Measurements from ENCODE around the gene ACOXL. TPM values are rescaled to one million over a fixed set of nuclear protein-coding genes. Genes with fewer than 3 reads are reported as not detected.

The ACOXL gene
- total RNA-seq, 3 donors from 2014 or later (not counting 1 experiment from before 2014, with no cell fraction given) = not detected

- intact Hi-C loops (cut with micrococcal nuclease) = no loop called here
- H3K4me3 Mint-ChIP-seq = no peak overlapping the region
- TF ChIP-seq, protein P1, sequence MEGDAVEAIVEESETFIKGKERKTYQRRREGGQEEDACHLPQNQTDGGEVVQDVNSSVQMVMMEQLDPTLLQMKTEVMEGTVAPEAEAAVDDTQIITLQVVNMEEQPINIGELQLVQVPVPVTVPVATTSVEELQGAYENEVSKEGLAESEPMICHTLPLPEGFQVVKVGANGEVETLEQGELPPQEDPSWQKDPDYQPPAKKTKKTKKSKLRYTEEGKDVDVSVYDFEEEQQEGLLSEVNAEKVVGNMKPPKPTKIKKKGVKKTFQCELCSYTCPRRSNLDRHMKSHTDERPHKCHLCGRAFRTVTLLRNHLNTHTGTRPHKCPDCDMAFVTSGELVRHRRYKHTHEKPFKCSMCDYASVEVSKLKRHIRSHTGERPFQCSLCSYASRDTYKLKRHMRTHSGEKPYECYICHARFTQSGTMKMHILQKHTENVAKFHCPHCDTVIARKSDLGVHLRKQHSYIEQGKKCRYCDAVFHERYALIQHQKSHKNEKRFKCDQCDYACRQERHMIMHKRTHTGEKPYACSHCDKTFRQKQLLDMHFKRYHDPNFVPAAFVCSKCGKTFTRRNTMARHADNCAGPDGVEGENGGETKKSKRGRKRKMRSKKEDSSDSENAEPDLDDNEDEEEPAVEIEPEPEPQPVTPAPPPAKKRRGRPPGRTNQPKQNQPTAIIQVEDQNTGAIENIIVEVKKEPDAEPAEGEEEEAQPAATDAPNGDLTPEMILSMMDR (IDR thresholded peaks at IDR 0.05) = no peak
These were observed 292.1 kb downstream of the ACOXL start for GRCh38 chr2:111024496-111024895.

GRCh38 chr2:111025288-111025687 lies 292.9 kb downstream of the ACOXL start:
- intact Hi-C loops (cut with micrococcal nuclease) = no loop called here
- TF ChIP-seq, protein P1 (IDR thresholded peaks at IDR 0.05) = no peak
- Mint-ChIP-seq H3K36me3 (no peaks in the 10 kb centered on the region), H3K4me1 (peaks cover 4 to 21% of the 10 kb centered on the region in 2 donors), H3K27ac (no peak overlapping the region), H3K9me3 (no peaks in the 10 kb centered on the region), H3K27me3 (ENCODE audit: low read depth in 2 of 2) (peaks cover 0 to 1% of the 10 kb centered on the region in 2 donors), H3K4me3 (no peak overlapping the region)
- H3K4me3 ChIP-seq (ENCODE audit: low read length) = no peak overlapping the region
- H3K27ac ChIP-seq (ENCODE audit: low read length) = no peak overlapping the region
- no peaks in the 10 kb centered on the region for H3K27me3 ChIP-seq (ENCODE audit: control insufficient read depth, insufficient read depth, low read length)
- DNase-seq (no peak), ATAC-seq (no peak)
- H3K36me3 ChIP-seq (ENCODE audit: control insufficient read depth, insufficient read depth, low read length) = no peaks in the 10 kb centered on the region
- peaks cover 5% of the 10 kb centered on the region for H3K4me1 ChIP-seq (ENCODE audit: control insufficient read depth, insufficient read depth, low read length)
- WGBS (ENCODE audit: insufficient coverage) = 63% methylated on average over 3 of the region's 4 CpGs
- no peaks in the 10 kb centered on the region for H3K9me3 ChIP-seq (ENCODE audit: control insufficient read depth, insufficient read depth, low read length)

More at GRCh38 chr2:111024496-111024895, 292.1 kb downstream of the ACOXL start:
- ATAC-seq (no peak), DNase-seq (no peak)
- Mint-ChIP-seq H3K27ac (no peak overlapping the region), H3K9me3 (no peaks in the 10 kb centered on the region), H3K36me3 (no peaks in the 10 kb centered on the region), H3K4me1 (peaks cover 4 to 18% of the 10 kb centered on the region in 2 donors), H3K27me3 (ENCODE audit: low read depth in 2 of 2) (no peaks in the 10 kb centered on the region)
- 87% methylated on average over 3 of the region's 4 CpGs for WGBS (ENCODE audit: insufficient coverage)
- Histone ChIP-seq H3K27ac (ENCODE audit: low read length) (no peak overlapping the region), H3K36me3 (ENCODE audit: control insufficient read depth, insufficient read depth, low read length) (no peaks in the 10 kb centered on the region), H3K27me3 (ENCODE audit: control insufficient read depth, insufficient read depth, low read length) (no peaks in the 10 kb centered on the region), H3K4me1 (ENCODE audit: control insufficient read depth, insufficient read depth, low read length) (peaks cover 4% of the 10 kb centered on the region), H3K9me3 (ENCODE audit: control insufficient read depth, insufficient read depth, low read length) (no peaks in the 10 kb centered on the region), H3K4me3 (ENCODE audit: low read length) (no peak overlapping the region)

DNA sequence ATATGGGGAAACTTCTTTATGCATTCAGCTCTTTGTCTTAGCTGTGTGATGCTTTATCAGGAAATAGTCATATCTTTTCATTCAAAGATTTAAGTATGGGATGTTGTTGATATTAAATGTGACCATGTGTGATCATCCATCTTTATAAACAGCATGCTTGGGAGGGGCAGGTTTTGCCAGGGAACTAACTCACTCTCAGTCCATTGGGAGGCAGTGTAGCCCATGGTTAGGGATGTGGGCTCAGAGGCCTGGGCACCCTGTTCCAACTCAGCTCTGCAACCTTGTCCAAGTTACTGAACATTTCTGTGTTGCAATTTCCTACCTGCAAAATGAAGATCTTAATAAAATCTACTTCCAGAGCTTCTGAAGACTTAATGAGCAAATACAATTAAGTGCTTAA lies 296.3 kb downstream of the ACOXL start:
- TF ChIP-seq, protein P1 (IDR thresholded peaks at IDR 0.05) = no peak
- H3K36me3 Mint-ChIP-seq = no peaks in the 10 kb centered on the region
- ATAC-seq = no peak
- H3K27me3 Mint-ChIP-seq (ENCODE audit: low read depth in 2 of 2) = peaks cover 3 to 12% of the 10 kb centered on the region in 2 donors
- intact Hi-C loops (cut with micrococcal nuclease) = no loop called here
- Histone ChIP-seq H3K9me3 (ENCODE audit: control insufficient read depth, insufficient read depth, low read length) (no peaks in the 10 kb centered on the region), H3K4me1 (ENCODE audit: control insufficient read depth, insufficient read depth, low read length) (peaks cover 11% of the 10 kb centered on the region), H3K27ac (ENCODE audit: low read length) (no peak overlapping the region), H3K27me3 (ENCODE audit: control insufficient read depth, insufficient read depth, low read length) (no peaks in the 10 kb centered on the region), H3K4me3 (ENCODE audit: low read length) (no peak overlapping the region), H3K36me3 (ENCODE audit: control insufficient read depth, insufficient read depth, low read length) (no peaks in the 10 kb centered on the region)
- H3K9me3 Mint-ChIP-seq = no peaks in the 10 kb centered on the region
- peaks cover 4 to 13% of the 10 kb centered on the region in 2 donors for H3K4me1 Mint-ChIP-seq
- H3K27ac Mint-ChIP-seq = no peak overlapping the region
- no peak for DNase-seq
- H3K4me3 Mint-ChIP-seq = no peak overlapping the region

DNA sequence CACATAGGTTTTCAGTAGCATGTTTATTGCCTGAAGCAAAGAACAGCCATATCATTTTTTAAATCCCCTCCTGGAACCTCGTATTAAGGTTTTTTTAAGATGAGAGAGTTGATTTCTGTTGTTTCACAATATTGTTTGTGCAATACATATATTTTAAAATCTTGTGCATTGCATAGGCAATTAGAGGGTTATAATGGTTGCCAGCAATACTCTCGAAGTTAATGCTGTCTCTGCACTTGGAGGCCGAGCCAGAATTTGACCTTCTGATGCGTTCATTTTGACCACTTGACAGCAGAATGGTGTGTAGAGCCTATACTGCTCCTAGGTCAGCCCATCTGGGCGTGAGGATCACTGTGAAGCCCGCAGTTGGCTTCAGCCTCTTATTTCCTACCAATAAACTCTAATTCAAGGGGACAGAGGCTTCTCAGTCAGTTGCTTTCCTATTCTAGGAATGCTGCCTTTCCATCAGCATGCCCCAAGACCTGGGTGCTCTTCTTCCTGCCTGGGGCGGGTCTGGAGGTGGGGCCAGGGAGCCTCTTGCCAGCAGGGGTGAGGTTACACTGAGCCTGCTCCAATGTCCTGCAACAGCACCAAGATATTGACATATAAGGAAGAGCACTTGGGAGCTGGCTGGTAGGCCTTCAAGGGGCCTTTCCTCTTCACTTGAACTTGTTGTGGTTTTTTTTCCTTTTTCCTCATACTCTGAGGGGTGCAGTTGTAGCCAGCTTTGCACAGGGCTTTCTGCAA lies 297.0 kb downstream of the ACOXL start:
- Mint-ChIP-seq H3K4me1 (peaks cover 4 to 13% of the 10 kb centered on the region in 2 donors), H3K27me3 (ENCODE audit: low read depth in 2 of 2) (peaks cover 3 to 12% of the 10 kb centered on the region in 2 donors), H3K36me3 (no peaks in the 10 kb centered on the region), H3K27ac (no peak overlapping the region), H3K9me3 (no peaks in the 10 kb centered on the region), H3K4me3 (no peak overlapping the region)
- 87% methylated on average over 6 of the region's 7 CpGs for WGBS (ENCODE audit: insufficient coverage)
- DNase-seq = no peak
- TF ChIP-seq, protein P1 (IDR thresholded peaks at IDR 0.05) = no peak
- Histone ChIP-seq H3K4me1 (ENCODE audit: control insufficient read depth, insufficient read depth, low read length) (peaks cover 11% of the 10 kb centered on the region), H3K4me3 (ENCODE audit: low read length) (no peak overlapping the region), H3K27ac (ENCODE audit: low read length) (no peak overlapping the region), H3K27me3 (ENCODE audit: control insufficient read depth, insufficient read depth, low read length) (no peaks in the 10 kb centered on the region), H3K9me3 (ENCODE audit: control insufficient read depth, insufficient read depth, low read length) (no peaks in the 10 kb centered on the region), H3K36me3 (ENCODE audit: control insufficient read depth, insufficient read depth, low read length) (no peaks in the 10 kb centered on the region)
- no peak for ATAC-seq
- intact Hi-C loops (cut with micrococcal nuclease) = no loop called here

Data from natural killer cell (primary cell).